Stomach (tissue), 9 donors: ENCODE results near the gene SLC18A2. TPM values are rescaled to one million over a fixed set of nuclear protein-coding genes. Genes with fewer than 3 reads are reported as not detected.

ENCODE experiments used
- DNase-seq, 2 donors: peaks; one replicate each; pipeline versions ENCODE4 v3.0.0 to v3.0.0-alpha.2; 2013 to 2019
- H3K27ac ChIP-seq, 5 donors: fragments of 200-600 bp in 4 of 5; sonication (generic) in 4 of 5; one replicate each; pipeline ENCODE4 v1.5.1; 2013 to 2019; ENCODE audit warnings: mild to moderate bottlenecking in 1 of 5, moderate library complexity in 1 of 5
- H3K27me3 ChIP-seq, 3 donors: fragments of 200-600 bp; sonication (generic); one replicate each; pipeline ENCODE4 v1.5.1; 2017 to 2019; ENCODE audit warnings: mixed run types in 1 of 3
- H3K36me3 ChIP-seq, 4 donors: fragments of 200-600 bp; sonication (generic); 1 replicate in 3 of 4; 2 replicates in 1 of 4; pipeline ENCODE4 v1.5.1; 2016 to 2019
- H3K4me1 ChIP-seq, 4 donors: fragments of 200-600 bp; sonication (generic); one replicate each; pipeline ENCODE4 v1.5.1; 2016 to 2019
- H3K4me3 ChIP-seq, 4 donors: fragments of 200-600 bp; sonication (generic) in 3 of 4; one replicate each; pipeline ENCODE4 v1.5.1; 2016 to 2019; ENCODE audit warnings: mild to moderate bottlenecking in 1 of 4
- H3K9me3 ChIP-seq, 4 donors: fragments of 200-600 bp; sonication (generic); one replicate each; pipeline ENCODE4 v1.5.1; 2016 to 2019
- CTCF ChIP-seq, 7 experiments: fragments of 450-650 bp in 4 of 7; fragments of 200-600 bp in 3 of 7; sonication (generic) in 3 of 7; IDR thresholded peaks; one replicate each; pipeline ENCODE4 v1.5.1; 2016 to 2019; ENCODE audit warnings: antibody characterized with exemption in 7 of 7, control low read depth in 2 of 7, mild to moderate bottlenecking in 1 of 7
- EP300 ChIP-seq: sonication (generic); formaldehyde crosslinking; IDR thresholded peaks from one replicate; pipeline ENCODE4 v1.6.1; 2017; ENCODE audit warnings: antibody characterized with exemption
- POLR2A ChIP-seq, 4 donors: fragments of 450-650 bp; IDR thresholded peaks; one replicate each; pipeline ENCODE4 v1.6.1; 2016; ENCODE audit warnings: antibody characterized with exemption in 4 of 4, control low read depth in 2 of 4, mild to moderate bottlenecking in 1 of 4, moderate library complexity in 1 of 4
- POLR2AphosphoS5 ChIP-seq, 3 donors: sonication (generic); formaldehyde crosslinking; IDR thresholded peaks; one replicate each; pipeline ENCODE4 v1.6.1; 2016; ENCODE audit warnings: antibody characterized with exemption in 3 of 3
- WGBS, 5 donors: extraction: QIAGEN DNeasy Blood & Tissue Kit in 3 of 5; methylation state at CpG; one replicate each; pipeline versions ENCODE4 v1.1.5 to v1.1.7; 2013 to 2018; 5-methylcytosine and 5-hydroxymethylcytosine counted together
- intact Hi-C: fragments of 100-400 bp; cut with DNase I; formaldehyde crosslinking; loops from one replicate; pipeline ENCODE4 v1.15.1; 2023; ENCODE audit warnings: low total_unique reads
- polyA plus RNA-seq, 3 donors: library from polyadenylated mRNA; stranded (reverse); fragments of 200-250 nt; gene quantifications; one replicate each; pipeline ENCODE4 v1.2.3, GENCODE V29; 2013
- total RNA-seq, 5 donors: library from RNA; depleted of rRNA; stranded (reverse); fragments of >200 nt; gene quantifications; one replicate each; pipeline versions ENCODE4 v1.1.0 to v1.2.3, GENCODE V29; 2014 to 2016
- donor health status: healthy with polysubstance abuse.
- donor health status: Bipolar disorder and iron deficiency.
- donor health status: healthy.

SLC18A2 gene
- total and polyA plus RNA-seq, 8 donors, result 0.43 to 49.6 (median 2.3) TPM; not detected in 1

- TF ChIP-seq POLR2AphosphoS5 (IDR thresholded peaks at IDR 0.05) (no peak), EP300 (no peak), POLR2A (IDR thresholded peaks at IDR 0.05) (no peak), CTCF (IDR thresholded peaks at IDR 0.05) (no peak)
- Histone ChIP-seq H3K4me3 (no peak overlapping the region), H3K27me3 (peaks cover 0 to 49% (median 13%) of the 10 kb centered on the region in 3 donors), H3K27ac (no peak overlapping the region), H3K9me3 (no peaks in the 10 kb centered on the region), H3K36me3 (no peaks in the 10 kb centered on the region), H3K4me1 (no peaks in the 10 kb centered on the region)
- intact Hi-C loops, result no loop called here
- no peak for DNase-seq
- 50 to 69% (median 56%) methylated on average over 7 of the region's 7 CpGs for WGBS, 5 donors
These were observed 9.5 kb downstream of the SLC18A2 start for GRCh38 chr10:117250411-117250810.

DNA sequence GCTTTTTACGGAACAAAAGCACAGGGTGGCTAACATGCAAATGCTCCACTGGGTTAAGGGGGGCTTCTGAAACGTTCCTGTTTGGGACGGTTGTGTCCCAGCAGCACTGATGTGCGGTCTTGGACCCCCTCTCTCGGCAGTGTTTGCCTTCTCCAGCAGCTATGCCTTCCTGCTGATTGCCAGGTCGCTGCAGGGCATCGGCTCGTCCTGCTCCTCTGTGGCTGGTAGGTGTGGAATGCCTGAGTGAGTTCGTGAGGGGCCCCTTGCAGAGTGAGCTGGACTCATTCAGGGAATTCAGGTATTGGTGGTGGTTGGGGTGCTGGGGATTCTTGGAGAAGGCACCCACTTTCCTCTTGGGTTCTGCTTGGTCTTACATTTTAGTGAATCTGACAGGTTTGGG is 13.0 kb downstream of the SLC18A2 start:
- Histone ChIP-seq H3K36me3 (no peaks in the 10 kb centered on the region), H3K9me3 (no peaks in the 10 kb centered on the region), H3K4me3 (no peak overlapping the region), H3K27ac (no peak overlapping the region), H3K27me3 (peaks cover 0 to 51% (median 8%) of the 10 kb centered on the region in 3 donors), H3K4me1 (no peaks in the 10 kb centered on the region)
- WGBS, 5 donors, result 60 to 75% (median 65%) methylated on average over 9 of the region's 9 CpGs
- intact Hi-C loops, result no loop called here
- DNase-seq, result peak in 1 of 2 donors; percentile 22
- TF ChIP-seq EP300 (no peak), POLR2AphosphoS5 (IDR thresholded peaks at IDR 0.05) (no peak), POLR2A (IDR thresholded peaks at IDR 0.05) (no peak), CTCF (IDR thresholded peaks at IDR 0.05) (no peak)

DNA sequence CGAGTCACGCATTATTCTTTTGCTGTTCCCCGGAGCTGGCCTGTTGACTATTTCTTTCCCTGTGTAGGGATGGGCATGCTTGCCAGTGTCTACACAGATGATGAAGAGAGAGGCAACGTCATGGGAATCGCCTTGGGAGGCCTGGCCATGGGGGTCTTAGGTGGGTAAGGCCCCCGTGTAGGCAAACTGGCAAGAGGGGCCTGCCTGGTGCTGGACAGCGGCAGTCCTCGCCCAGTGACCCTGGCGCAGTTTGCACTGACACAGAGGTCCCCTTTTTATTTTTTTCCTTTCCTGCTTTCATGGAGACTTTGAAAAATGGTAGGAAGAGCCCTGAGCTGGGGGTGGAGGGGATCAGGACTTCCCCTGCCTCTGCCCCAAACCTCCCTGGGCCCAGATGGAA is 13.4 kb downstream of the SLC18A2 start:
- DNase-seq, result peak in 1 of 2 donors; percentile 3
- intact Hi-C loops, result no loop called here
- peaks cover 0 to 52% (median 8%) of the 10 kb centered on the region in 3 donors for H3K27me3 ChIP-seq

GRCh38 chr10:117254774-117255735 is 14.1 kb downstream of the SLC18A2 start:
- intact Hi-C loops, result no loop called here
- H3K9me3 ChIP-seq, result no peaks in the 10 kb centered on the region
- no peaks in the 10 kb centered on the region for H3K4me1 ChIP-seq
- H3K36me3 ChIP-seq, result no peaks in the 10 kb centered on the region
- peaks cover 0 to 56% (median 8%) of the 10 kb centered on the region in 3 donors for H3K27me3 ChIP-seq
- H3K27ac ChIP-seq, result no peak overlapping the region
- no peak overlapping the region for H3K4me3 ChIP-seq
- DNase-seq, result peak in 1 of 2 donors; percentile 3
- WGBS, 5 donors, result 66 to 76% (median 74%) methylated on average over 25 to 26 of the region's 26 CpGs
- TF ChIP-seq EP300 (no peak), CTCF (IDR thresholded peaks at IDR 0.05) (no peak), POLR2AphosphoS5 (IDR thresholded peaks at IDR 0.05) (no peak), POLR2A (IDR thresholded peaks at IDR 0.05) (no peak)

More for the DNA sequence above, 13.4 kb downstream of the SLC18A2 start:
- H3K4me3 ChIP-seq, result no peak overlapping the region
- H3K4me1 ChIP-seq, result no peaks in the 10 kb centered on the region
- WGBS, 5 donors, result 71 to 78% (median 73%) methylated on average over 9 of the region's 9 CpGs
- H3K36me3 ChIP-seq, result no peaks in the 10 kb centered on the region
- H3K27ac ChIP-seq, result no peak overlapping the region
- TF ChIP-seq POLR2AphosphoS5 (IDR thresholded peaks at IDR 0.05) (no peak), POLR2A (IDR thresholded peaks at IDR 0.05) (no peak)
- no peaks in the 10 kb centered on the region for H3K9me3 ChIP-seq
